Activated T-helper 1 cell treated with anti-CD3 and anti-CD28 coated beads, Interleukin-12 subunit alpha, Interleukin-12 subunit beta, Interleukin-2, Interleukin-4 antibody, amounts not matched to agents 30 ng/mL and 10 ng/mL and 1 ng/mL, durations not matched to agents 14 hours and 24 hours and 36 hours (primary cell): Measurements from ENCODE around the gene SLC35E1. TPM values are rescaled to one million over a fixed set of nuclear protein-coding genes. Genes with fewer than 3 reads are reported as not detected.

Experiments used
- DNase-seq: peaks from one replicate; pipeline ENCODE4 v3.0.0; 2021; ENCODE audit warnings: low spot score
- H3K27ac Mint-ChIP-seq: one replicate; pipeline ENCODE4 v1.8.0; 2021; ENCODE audit warnings: mild to moderate bottlenecking, mixed read lengths
- H3K27me3 Mint-ChIP-seq: one replicate; pipeline ENCODE4 v1.8.0; 2022; ENCODE audit warnings: mild to moderate bottlenecking, moderate library complexity, mixed read lengths; ENCODE audit not compliant: insufficient read depth
- H3K36me3 Mint-ChIP-seq: one replicate; pipeline ENCODE4 v1.8.0; 2021; ENCODE audit warnings: low read depth, mixed read lengths
- H3K4me1 Mint-ChIP-seq: one replicate; pipeline ENCODE4 v1.8.0; 2021; ENCODE audit warnings: low read depth, mixed read lengths
- H3K4me3 Mint-ChIP-seq: one replicate; pipeline ENCODE4 v1.8.0; 2021; ENCODE audit warnings: mild to moderate bottlenecking, moderate library complexity, mixed read lengths
- H3K9me3 Mint-ChIP-seq: one replicate; pipeline ENCODE4 v1.8.0; 2021; ENCODE audit warnings: mixed read lengths
- intact Hi-C: fragments of 100-400 bp; cut with micrococcal nuclease; formaldehyde crosslinking; loops from one replicate; pipeline ENCODE4 v1.15.1; 2024
- total RNA-seq: library from RNA; stranded (reverse); gene quantifications from 2 replicates; pipeline ENCODE4 v1.2.3, GENCODE V29; 2022

The SLC35E1 gene
- total RNA-seq, 1 donor from 2014 or later = 61.7 TPM

GRCh38 chr19:16608290-16608739, 36.1 kb upstream of the SLC35E1 start:
- intact Hi-C loops = loop anchor here (1.0 to 2.0 kb wide), 2 partner anchors 14 to 20 kb away; partner anchors contain the start of gene MED26
- no peak for DNase-seq
- Mint-ChIP-seq H3K27me3 (no peaks in the 10 kb centered on the region), H3K4me1 (peaks cover 54% of the 10 kb centered on the region), H3K27ac (peak overlapping the region; percentile 34), H3K36me3 (peaks cover 2% of the 10 kb centered on the region), H3K9me3 (no peaks in the 10 kb centered on the region), H3K4me3 (no peak overlapping the region)

- no peak for DNase-seq
- no peaks in the 10 kb centered on the region for H3K9me3 Mint-ChIP-seq
- intact Hi-C loops = loop anchor here (1.0 to 2.0 kb wide), 2 partner anchors 14 to 21 kb away; partner anchors contain the start of gene MED26
- peaks cover 54% of the 10 kb centered on the region for H3K4me1 Mint-ChIP-seq
- peaks cover 2% of the 10 kb centered on the region for H3K36me3 Mint-ChIP-seq
- no peak overlapping the region for H3K27ac Mint-ChIP-seq
- H3K4me3 Mint-ChIP-seq = no peak overlapping the region
- no peaks in the 10 kb centered on the region for H3K27me3 Mint-ChIP-seq
Measured at GRCh38 chr19:16607819-16608218, 35.6 kb upstream of the SLC35E1 start.

- H3K27ac Mint-ChIP-seq = peak overlapping the region; percentile 5
Measured at GRCh38 chr19:16605553-16605994, 33.4 kb upstream of the SLC35E1 start.

GRCh38 chr19:16605115-16605514, 32.9 kb upstream of the SLC35E1 start:
- H3K27ac Mint-ChIP-seq = no peak overlapping the region
- no peaks in the 10 kb centered on the region for H3K9me3 Mint-ChIP-seq
- H3K27me3 Mint-ChIP-seq = no peaks in the 10 kb centered on the region
- peaks cover 6% of the 10 kb centered on the region for H3K36me3 Mint-ChIP-seq
- peaks cover 39% of the 10 kb centered on the region for H3K4me1 Mint-ChIP-seq
- intact Hi-C loops = no loop called here
- H3K4me3 Mint-ChIP-seq = no peak overlapping the region
- no peak for DNase-seq

More at GRCh38 chr19:16605553-16605994, 33.4 kb upstream of the SLC35E1 start:
- peaks cover 42% of the 10 kb centered on the region for H3K4me1 Mint-ChIP-seq
- intact Hi-C loops = no loop called here
- no peak overlapping the region for H3K4me3 Mint-ChIP-seq
- H3K9me3 Mint-ChIP-seq = no peaks in the 10 kb centered on the region
- no peak for DNase-seq
- no peaks in the 10 kb centered on the region for H3K27me3 Mint-ChIP-seq
- H3K36me3 Mint-ChIP-seq = peaks cover 6% of the 10 kb centered on the region

- no peak for DNase-seq
- Mint-ChIP-seq H3K9me3 (no peaks in the 10 kb centered on the region), H3K27ac (peak overlapping the region; percentile 29), H3K36me3 (peaks cover 6% of the 10 kb centered on the region), H3K27me3 (no peaks in the 10 kb centered on the region), H3K4me3 (no peak overlapping the region), H3K4me1 (peaks cover 37% of the 10 kb centered on the region)
- intact Hi-C loops = no loop called here
Measured at GRCh38 chr19:16604615-16605014, 32.4 kb upstream of the SLC35E1 start.

GRCh38 chr19:16603090-16603489, 30.9 kb upstream of the SLC35E1 start:
- Mint-ChIP-seq H3K36me3 (peaks cover 8% of the 10 kb centered on the region), H3K27ac (no peak overlapping the region), H3K4me3 (no peak overlapping the region), H3K27me3 (no peaks in the 10 kb centered on the region), H3K4me1 (peaks cover 31% of the 10 kb centered on the region), H3K9me3 (no peaks in the 10 kb centered on the region)
- intact Hi-C loops = no loop called here
- no peak for DNase-seq

GRCh38 chr19:16601378-16602052, 29.3 kb upstream of the SLC35E1 start:
- Mint-ChIP-seq H3K36me3 (peaks cover 8% of the 10 kb centered on the region), H3K4me3 (no peak overlapping the region), H3K9me3 (no peaks in the 10 kb centered on the region), H3K27ac (no peak overlapping the region), H3K4me1 (peaks cover 35% of the 10 kb centered on the region), H3K27me3 (no peaks in the 10 kb centered on the region)
- DNase-seq = no peak
- intact Hi-C loops = no loop called here

- intact Hi-C loops = no loop called here
- no peaks in the 10 kb centered on the region for H3K27me3 Mint-ChIP-seq
- H3K9me3 Mint-ChIP-seq = no peaks in the 10 kb centered on the region
- H3K36me3 Mint-ChIP-seq = peaks cover 8% of the 10 kb centered on the region
- DNase-seq = no peak
- H3K4me1 Mint-ChIP-seq = peaks cover 40% of the 10 kb centered on the region
- no peak overlapping the region for H3K4me3 Mint-ChIP-seq
- H3K27ac Mint-ChIP-seq = no peak overlapping the region
Measured at GRCh38 chr19:16600824-16601223, 28.6 kb upstream of the SLC35E1 start.

GRCh38 chr19:16599655-16600346, 27.6 kb upstream of the SLC35E1 start:
- DNase-seq = no peak
- intact Hi-C loops = no loop called here
- H3K4me3 Mint-ChIP-seq = no peak overlapping the region
- peaks cover 40% of the 10 kb centered on the region for H3K4me1 Mint-ChIP-seq
- no peaks in the 10 kb centered on the region for H3K27me3 Mint-ChIP-seq
- peaks cover 9% of the 10 kb centered on the region for H3K36me3 Mint-ChIP-seq
- no peak overlapping the region for H3K27ac Mint-ChIP-seq
- H3K9me3 Mint-ChIP-seq = no peaks in the 10 kb centered on the region

- Mint-ChIP-seq H3K4me3 (no peak overlapping the region), H3K9me3 (no peaks in the 10 kb centered on the region), H3K4me1 (peaks cover 48% of the 10 kb centered on the region), H3K27me3 (no peaks in the 10 kb centered on the region), H3K36me3 (peaks cover 9% of the 10 kb centered on the region), H3K27ac (no peak overlapping the region)
- DNase-seq = no peak
- intact Hi-C loops = no loop called here
Measured at GRCh38 chr19:16598848-16599247, 26.6 kb upstream of the SLC35E1 start.

GRCh38 chr19:16596399-16596798, 24.2 kb upstream of the SLC35E1 start:
- DNase-seq = no peak
- H3K9me3 Mint-ChIP-seq = no peaks in the 10 kb centered on the region
- H3K4me3 Mint-ChIP-seq = no peak overlapping the region
- no peaks in the 10 kb centered on the region for H3K27me3 Mint-ChIP-seq
- no peak overlapping the region for H3K27ac Mint-ChIP-seq
- intact Hi-C loops = no loop called here
- H3K4me1 Mint-ChIP-seq = peaks cover 58% of the 10 kb centered on the region
- peaks cover 4% of the 10 kb centered on the region for H3K36me3 Mint-ChIP-seq

- DNase-seq = no peak
- peak overlapping the region; percentile 74 for H3K4me3 Mint-ChIP-seq
- no peaks in the 10 kb centered on the region for H3K27me3 Mint-ChIP-seq
- peaks cover 4% of the 10 kb centered on the region for H3K36me3 Mint-ChIP-seq
- intact Hi-C loops = loop anchor here (2.0 kb wide), 1 partner anchor 22 kb away; the partner anchor contains the start of gene SLC35E1
- peak overlapping the region; percentile 85 for H3K27ac Mint-ChIP-seq
- no peaks in the 10 kb centered on the region for H3K9me3 Mint-ChIP-seq
- H3K4me1 Mint-ChIP-seq = peaks cover 65% of the 10 kb centered on the region
Measured at GRCh38 chr19:16595097-16595496, 22.9 kb upstream of the SLC35E1 start.

GRCh38 chr19:16594681-16595091, 22.5 kb upstream of the SLC35E1 start:
- H3K4me3 Mint-ChIP-seq = peak overlapping the region; percentile 74
- no peaks in the 10 kb centered on the region for H3K27me3 Mint-ChIP-seq
- H3K4me1 Mint-ChIP-seq = peaks cover 69% of the 10 kb centered on the region
- DNase-seq = peak; percentile 45
- H3K36me3 Mint-ChIP-seq = peaks cover 4% of the 10 kb centered on the region
- intact Hi-C loops = loop anchor here (1.0 to 2.0 kb wide), 4 partner anchors 10 to 28 kb away; partner anchors contain the start of gene SLC35E1
- peak overlapping the region; percentile 85 for H3K27ac Mint-ChIP-seq
- H3K9me3 Mint-ChIP-seq = no peaks in the 10 kb centered on the region
